Upper lobe of right lung (tissue), 1 donor: ENCODE measurements around the gene OR51Q1. TPM values are rescaled to one million over a fixed set of nuclear protein-coding genes. Genes with fewer than 3 reads are reported as not detected.

Source experiments
- ATAC-seq: fragments of 200-7000 bp; cut with Tn5 transposase; one replicate; pipeline ENCODE4 v1.9.1; 2020; ENCODE audit warnings: mild to moderate bottlenecking, moderate library complexity
- DNase-seq: peaks from one replicate; pipeline ENCODE4 v3.0.0-alpha.2; 2020
- H3K27ac ChIP-seq: fragments of 200-600 bp; one replicate; pipeline ENCODE4 v1.8.0; 2022
- H3K27me3 ChIP-seq: fragments of 200-600 bp; one replicate; pipeline ENCODE4 v1.8.0; 2022; ENCODE audit warnings: mild to moderate bottlenecking
- H3K36me3 ChIP-seq: fragments of 200-600 bp; one replicate; pipeline ENCODE4 v1.8.0; 2022
- H3K4me1 ChIP-seq: fragments of 200-600 bp; one replicate; pipeline ENCODE4 v1.8.0; 2022
- H3K4me3 ChIP-seq: fragments of 200-600 bp; one replicate; pipeline ENCODE4 v1.8.0; 2022; ENCODE audit warnings: mild to moderate bottlenecking
- H3K9me3 ChIP-seq: fragments of 200-600 bp; one replicate; pipeline ENCODE4 v1.8.0; 2022
- intact Hi-C: fragments of 100-400 bp; cut with DNase I; formaldehyde crosslinking; loops from one replicate; pipeline ENCODE4 v1.11.0; 2022
- total RNA-seq: library from RNA; stranded (reverse); fragmentation: NEBNext Ultra II Directional; extraction: Animal tissue kit (Norgen Biotek cat#: 25700); gene quantifications from one replicate; pipeline ENCODE4 v1.2.1, GENCODE V29; 2021
- TF ChIP-seq, protein P1 (sequence below): fragments of 200-600 bp; IDR thresholded peaks from one replicate; pipeline ENCODE4 v1.8.0; 2022; ENCODE audit warnings: antibody characterized with exemption
- donor health status: DM: no; HTN: yes; CAD: no; lungs with severe emphysema.

Gene OR51Q1
- total RNA-seq, 1 donor from 2014 or later, result not detected

GRCh38 chr11:5443835-5444393, 22.0 kb downstream of the OR51Q1 start:
- no peaks in the 10 kb centered on the region for H3K27me3 ChIP-seq
- TF ChIP-seq, protein P1, sequence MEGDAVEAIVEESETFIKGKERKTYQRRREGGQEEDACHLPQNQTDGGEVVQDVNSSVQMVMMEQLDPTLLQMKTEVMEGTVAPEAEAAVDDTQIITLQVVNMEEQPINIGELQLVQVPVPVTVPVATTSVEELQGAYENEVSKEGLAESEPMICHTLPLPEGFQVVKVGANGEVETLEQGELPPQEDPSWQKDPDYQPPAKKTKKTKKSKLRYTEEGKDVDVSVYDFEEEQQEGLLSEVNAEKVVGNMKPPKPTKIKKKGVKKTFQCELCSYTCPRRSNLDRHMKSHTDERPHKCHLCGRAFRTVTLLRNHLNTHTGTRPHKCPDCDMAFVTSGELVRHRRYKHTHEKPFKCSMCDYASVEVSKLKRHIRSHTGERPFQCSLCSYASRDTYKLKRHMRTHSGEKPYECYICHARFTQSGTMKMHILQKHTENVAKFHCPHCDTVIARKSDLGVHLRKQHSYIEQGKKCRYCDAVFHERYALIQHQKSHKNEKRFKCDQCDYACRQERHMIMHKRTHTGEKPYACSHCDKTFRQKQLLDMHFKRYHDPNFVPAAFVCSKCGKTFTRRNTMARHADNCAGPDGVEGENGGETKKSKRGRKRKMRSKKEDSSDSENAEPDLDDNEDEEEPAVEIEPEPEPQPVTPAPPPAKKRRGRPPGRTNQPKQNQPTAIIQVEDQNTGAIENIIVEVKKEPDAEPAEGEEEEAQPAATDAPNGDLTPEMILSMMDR, result no peak
- intact Hi-C loops, result no loop called here
- H3K4me3 ChIP-seq, result no peak overlapping the region
- no peak overlapping the region for H3K27ac ChIP-seq
- H3K4me1 ChIP-seq, result no peaks in the 10 kb centered on the region
- ATAC-seq, result no peak
- H3K9me3 ChIP-seq, result no peaks in the 10 kb centered on the region
- no peak for DNase-seq
- H3K36me3 ChIP-seq, result no peaks in the 10 kb centered on the region

- Histone ChIP-seq H3K4me3 (no peak within 1 kb of the TSS), H3K4me1 (no peaks in the 10 kb centered on the region), H3K36me3 (no peaks in the 10 kb centered on the region), H3K27ac (no peak within 1 kb of the TSS), H3K9me3 (no peaks in the 10 kb centered on the region), H3K27me3 (no peaks in the 10 kb centered on the region)
- intact Hi-C loops, result no loop called here
- TF ChIP-seq, protein P1, result no peak
- ATAC-seq (no peak), DNase-seq (no peak)
Observed at GRCh38 chr11:5449023-5449422, 27.1 kb downstream of the OR51Q1 start, which contains the start of gene OR51I2. Gene OR51I2 (plus strand): TSS chr11:5449323. CDS start chr11:5453489, 4,166 bp downstream.

- intact Hi-C loops, result no loop called here
- ATAC-seq (no peak), DNase-seq (no peak)
- Histone ChIP-seq H3K36me3 (no peaks in the 10 kb centered on the region), H3K4me3 (no peak overlapping the region), H3K4me1 (no peaks in the 10 kb centered on the region), H3K27me3 (no peaks in the 10 kb centered on the region), H3K27ac (no peak overlapping the region), H3K9me3 (no peaks in the 10 kb centered on the region)
- TF ChIP-seq, protein P1, result no peak
Observed at GRCh38 chr11:5449432-5449831, 27.5 kb downstream of the OR51Q1 start.

DNA sequence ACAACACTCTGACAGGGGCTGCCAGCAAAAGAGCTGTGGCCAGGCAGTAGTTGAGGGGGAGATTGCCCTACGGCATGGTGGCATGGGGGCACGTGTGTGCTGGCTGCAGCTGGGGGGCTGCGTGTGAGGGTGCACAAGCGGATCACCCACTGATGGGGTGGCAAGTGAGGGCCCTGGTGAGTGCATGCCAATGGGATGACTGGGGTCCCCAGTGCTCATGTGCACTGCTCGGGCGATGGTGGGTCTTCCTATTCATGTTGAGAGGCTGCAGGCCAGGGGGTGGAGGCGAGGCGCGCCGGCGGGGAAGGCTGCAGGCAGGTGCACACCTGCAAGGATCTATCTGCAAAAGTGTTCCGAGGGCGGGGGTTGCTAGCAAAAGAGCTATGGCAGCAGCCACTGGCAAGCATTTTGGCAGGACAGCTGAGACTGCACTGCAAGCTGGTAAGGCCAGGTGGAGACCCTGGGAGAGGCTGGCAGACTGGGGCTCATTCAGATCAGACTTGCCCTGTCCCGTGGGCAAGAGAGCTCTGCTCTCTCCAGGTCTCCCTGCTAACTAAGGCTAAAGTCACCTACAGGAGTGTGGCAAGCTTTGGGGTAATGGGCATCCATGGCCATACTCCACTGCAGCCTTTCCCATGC, 39.2 kb downstream of the OR51Q1 start:
- ATAC-seq (no peak), DNase-seq (no peak)
- no peaks in the 10 kb centered on the region for H3K27me3 ChIP-seq

GRCh38 chr11:5467527-5467926, 45.6 kb downstream of the OR51Q1 start:
- ATAC-seq, result no peak
- Histone ChIP-seq H3K36me3 (no peaks in the 10 kb centered on the region), H3K27me3 (no peaks in the 10 kb centered on the region), H3K9me3 (no peaks in the 10 kb centered on the region), H3K4me1 (no peaks in the 10 kb centered on the region), H3K27ac (no peak overlapping the region), H3K4me3 (no peak overlapping the region)
- TF ChIP-seq, protein P1, result no peak
- intact Hi-C loops, result loop anchor here (10.0 kb wide), 1 partner anchor 337 kb away; the partner anchor contains the start of gene OR52N2
- DNase-seq, result no peak

More for the DNA sequence above, 39.2 kb downstream of the OR51Q1 start:
- Histone ChIP-seq H3K27ac (no peak overlapping the region), H3K4me3 (no peak overlapping the region), H3K4me1 (no peaks in the 10 kb centered on the region), H3K9me3 (no peaks in the 10 kb centered on the region), H3K36me3 (no peaks in the 10 kb centered on the region)
- TF ChIP-seq, protein P1, result no peak
- intact Hi-C loops, result loop anchor here (10.0 kb wide), 1 partner anchor 344 kb away; the partner anchor contains the start of gene OR52N2

Other genes starting within 250 kb of the OR51Q1 start
- not detected for gene OR51V1, start 221.4 kb upstream of the OR51Q1 start, total RNA-seq
- 338 TPM for gene HBB, start 195.0 kb upstream of the OR51Q1 start, total RNA-seq
- gene HBD, start 187.6 kb upstream of the OR51Q1 start, total RNA-seq, result not detected
- not detected for gene HBG1, start 172.3 kb upstream of the OR51Q1 start, total RNA-seq
- 1.0 TPM for gene HBG2, start 167.3 kb upstream of the OR51Q1 start, total RNA-seq
- not detected for gene HBE1, start 152.2 kb upstream of the OR51Q1 start, total RNA-seq
- not detected for gene OR51B4, start 120.2 kb upstream of the OR51Q1 start, total RNA-seq
- not detected for gene OR51B2, start 97.8 kb upstream of the OR51Q1 start, total RNA-seq
- not detected for gene OR51B5, start 78.6 kb upstream of the OR51Q1 start, total RNA-seq
- not detected for gene OR51B6, start 70.6 kb upstream of the OR51Q1 start, total RNA-seq
- not detected for gene OR51M1, start 38.3 kb upstream of the OR51Q1 start, total RNA-seq
- gene OR51I1, start 19.4 kb downstream of the OR51Q1 start, total RNA-seq, result not detected
- gene OR51I2, start 27.2 kb downstream of the OR51Q1 start, total RNA-seq, result not detected
- gene OR52D1, start 66.6 kb downstream of the OR51Q1 start, total RNA-seq, result not detected
- gene UBQLN3, start 87.8 kb downstream of the OR51Q1 start, total RNA-seq, result 0.14 TPM
- 0.72 TPM for gene UBQLNL, start 94.6 kb downstream of the OR51Q1 start, total RNA-seq
- gene OR52H1, start 126.4 kb downstream of the OR51Q1 start, total RNA-seq, result 0.90 TPM
- gene OR52B6, start 158.8 kb downstream of the OR51Q1 start, total RNA-seq, result not detected
- 2.4 TPM for gene TRIM6, start 174.5 kb downstream of the OR51Q1 start, total RNA-seq
- gene TRIM34, start 202.9 kb downstream of the OR51Q1 start, total RNA-seq, result 10.4 TPM